HUDEP-2 (cell line): ENCODE data around the gene ARHGAP19.

Experiments used
- DNase-seq, 76 experiments: peaks; one replicate each; lab custom pipeline; 2025; ENCODE audit not compliant: unreplicated experiment in 76 of 76; lab: John Stamatoyannopoulos, UW

The ARHGAP19 gene

DNA sequence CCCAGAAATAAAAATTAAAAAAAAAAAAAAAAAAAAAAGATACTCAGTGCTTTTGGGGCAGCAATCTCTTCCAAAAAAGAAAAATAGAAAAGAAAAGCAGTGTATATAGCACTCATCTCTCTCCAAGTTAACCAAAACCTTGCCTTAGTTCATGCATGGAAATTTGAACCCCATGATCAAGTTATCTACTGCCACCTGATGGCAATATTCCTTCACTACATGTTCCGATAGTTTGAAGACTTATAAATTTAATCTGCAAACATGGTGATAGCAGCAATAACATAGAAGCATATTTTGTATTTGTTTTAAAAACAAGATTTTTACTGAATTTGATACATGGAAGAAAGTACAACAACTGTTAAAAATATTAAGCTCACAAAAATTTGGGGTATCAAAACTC lies 58.0 kb downstream of the ARHGAP19 start:
- DNase-seq: peak in 21 of 76 experiments; percentile 3 to 52 (median 17)

DNA sequence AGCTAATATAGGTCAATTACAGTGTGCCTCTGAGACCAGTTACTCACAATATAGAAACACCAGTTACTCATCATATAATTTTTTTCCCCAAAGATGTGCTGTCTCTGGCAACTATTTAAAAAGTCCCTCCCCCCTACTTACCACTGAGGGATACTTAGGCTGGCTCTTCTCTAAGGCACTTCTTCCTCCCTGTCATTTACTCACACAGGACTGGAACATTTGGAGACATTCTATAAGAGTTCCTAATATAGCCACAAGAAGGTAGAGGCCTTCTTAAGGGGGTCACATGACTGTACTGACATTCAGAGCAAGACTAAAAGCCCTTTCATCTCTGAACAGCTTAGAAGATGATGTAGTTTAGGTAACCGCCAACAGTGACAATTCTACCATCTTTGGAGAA lies 62.3 kb downstream of the ARHGAP19 start:
- no peak for DNase-seq

DNA sequence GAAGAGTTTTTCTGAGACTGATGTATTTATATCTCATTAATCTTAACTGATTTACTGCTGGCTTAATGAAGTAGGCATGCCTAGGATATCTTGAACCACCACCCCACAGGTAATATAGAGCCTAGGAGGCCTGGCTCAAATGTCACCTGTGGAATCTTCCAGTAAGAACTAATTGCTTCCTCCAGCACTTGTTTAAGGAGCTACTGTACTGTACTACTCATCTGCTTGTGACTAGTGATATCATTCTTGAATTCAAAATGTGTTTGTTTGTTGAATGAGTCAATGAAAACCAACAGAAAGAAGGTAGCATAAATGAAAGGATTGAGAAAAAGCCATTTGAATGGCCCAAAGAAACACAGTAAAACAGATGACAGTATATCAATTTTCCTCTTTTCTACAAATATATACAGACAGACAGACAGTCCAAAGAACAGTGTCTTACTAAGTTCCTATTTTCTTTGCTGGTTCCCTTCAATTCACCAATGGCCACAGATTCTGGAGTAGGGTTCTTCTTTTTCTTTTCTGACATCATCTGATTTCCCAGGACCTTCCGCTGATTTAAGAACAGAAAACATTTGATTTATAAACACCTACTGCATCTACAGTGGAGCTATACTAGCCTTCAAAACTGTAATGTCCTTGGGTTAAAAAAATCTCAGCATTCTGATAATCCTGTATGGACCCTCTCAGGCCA lies 63.0 kb downstream of the ARHGAP19 start:
- no peak for DNase-seq

DNA sequence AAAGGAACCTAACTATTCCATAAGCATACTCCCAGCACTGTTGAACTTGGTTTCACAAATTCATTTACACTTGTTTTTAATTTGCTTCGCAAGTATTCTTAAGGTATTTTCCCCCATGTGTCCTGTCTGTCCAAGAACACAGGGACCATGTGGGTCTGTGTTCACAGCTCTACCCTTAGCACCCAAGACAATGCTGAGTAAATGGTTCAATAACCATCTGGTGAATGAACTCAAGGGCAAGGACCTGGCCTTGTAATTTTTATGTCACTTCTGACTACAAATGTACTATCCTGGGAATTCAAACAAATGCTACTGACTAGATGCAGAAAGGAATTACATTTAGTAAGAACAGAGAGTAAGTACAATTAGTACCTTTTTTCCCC lies 63.7 kb downstream of the ARHGAP19 start:
- DNase-seq: no peak

DNA sequence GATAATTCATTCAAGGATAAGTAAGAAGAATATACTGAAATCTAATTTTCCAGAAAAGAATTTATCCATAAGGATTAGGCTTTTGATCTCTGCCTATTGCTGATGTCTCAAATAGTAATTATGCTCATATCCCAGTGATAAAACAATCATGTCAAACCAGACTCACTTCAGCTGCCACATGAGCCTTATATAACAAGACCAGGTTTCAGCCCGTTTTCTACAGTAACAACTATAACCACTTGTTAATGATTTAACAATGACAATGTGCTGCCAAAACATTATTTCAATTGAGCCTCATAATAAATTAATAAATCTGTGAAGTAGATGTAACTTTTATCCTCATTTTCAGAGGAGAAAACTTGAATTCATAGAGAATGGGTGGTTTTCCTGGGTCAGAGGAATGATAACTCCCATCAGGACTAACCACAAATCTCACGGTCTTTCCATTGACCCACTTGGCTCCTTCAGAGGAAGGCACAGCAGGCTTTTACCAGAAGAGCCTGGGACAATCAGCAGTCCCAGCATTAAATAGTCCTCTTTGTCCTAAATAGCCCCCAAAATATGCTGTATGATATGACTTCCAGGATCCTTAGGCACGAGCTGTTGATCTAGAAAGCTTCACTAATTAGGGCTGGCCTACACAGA lies 64.2 kb downstream of the ARHGAP19 start:
- DNase-seq: no peak

DNA sequence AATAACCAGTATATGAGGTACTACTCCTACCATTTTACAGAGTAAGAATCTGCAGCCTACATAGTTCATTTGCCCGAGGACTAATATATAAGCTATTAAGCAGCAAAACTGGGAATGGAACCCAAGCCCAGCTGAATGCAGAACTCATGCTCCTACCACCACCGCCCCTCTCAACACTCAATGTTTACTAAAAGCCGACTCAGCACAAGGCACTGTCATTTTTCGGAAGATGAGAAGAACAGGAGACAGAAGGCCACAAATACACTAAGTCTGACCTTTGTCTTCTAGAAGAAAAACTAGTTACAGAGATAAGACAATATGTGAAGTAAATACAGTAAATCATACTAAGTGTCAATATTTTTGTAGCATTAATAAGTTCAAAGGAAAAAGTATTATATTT lies 66.0 kb downstream of the ARHGAP19 start:
- no peak for DNase-seq

DNA sequence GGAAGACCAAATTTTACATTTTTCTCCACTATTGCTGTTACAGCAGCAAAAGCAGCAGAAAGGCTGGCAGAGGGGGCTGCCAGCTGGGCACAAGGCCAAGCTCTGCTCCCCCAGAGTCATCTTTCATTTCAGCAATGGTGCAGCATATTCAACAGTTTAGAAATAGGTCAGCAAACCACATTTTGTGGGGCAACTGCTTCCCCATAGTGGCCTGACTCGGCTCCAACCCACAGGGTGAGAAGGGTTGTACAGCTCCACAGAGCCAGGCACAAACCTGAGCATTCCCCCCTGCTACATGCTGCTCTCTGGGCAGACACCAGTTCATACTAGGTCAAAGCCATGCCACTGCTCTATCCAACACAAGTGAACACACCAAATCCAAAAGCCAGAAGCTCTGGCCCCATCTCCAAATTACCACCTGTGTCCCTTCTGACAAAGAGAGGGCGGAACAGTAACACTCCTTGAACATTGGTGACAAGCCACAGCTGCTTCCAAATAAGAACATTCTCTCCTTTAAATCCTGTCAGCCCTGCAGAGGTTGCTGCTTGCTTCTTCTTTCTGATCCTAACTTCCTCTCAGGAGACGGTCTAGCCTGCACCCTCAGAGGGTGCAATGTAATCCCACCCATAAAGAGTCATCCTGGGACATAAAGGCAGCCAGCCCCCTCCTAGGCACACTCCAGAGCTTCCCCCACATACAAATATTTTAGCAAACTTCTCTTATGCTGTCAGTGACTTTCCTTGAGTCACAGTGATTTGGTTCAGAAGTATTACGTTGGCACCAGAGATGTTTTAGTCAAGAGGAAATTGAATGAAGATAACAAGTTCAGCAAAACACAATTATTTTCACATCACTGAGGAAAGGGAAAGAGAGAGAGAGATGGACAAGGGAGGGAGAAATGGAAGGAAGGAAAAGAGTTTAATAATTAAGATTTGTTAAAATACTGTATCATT lies 67.7 kb downstream of the ARHGAP19 start:
- DNase-seq: no peak

DNA sequence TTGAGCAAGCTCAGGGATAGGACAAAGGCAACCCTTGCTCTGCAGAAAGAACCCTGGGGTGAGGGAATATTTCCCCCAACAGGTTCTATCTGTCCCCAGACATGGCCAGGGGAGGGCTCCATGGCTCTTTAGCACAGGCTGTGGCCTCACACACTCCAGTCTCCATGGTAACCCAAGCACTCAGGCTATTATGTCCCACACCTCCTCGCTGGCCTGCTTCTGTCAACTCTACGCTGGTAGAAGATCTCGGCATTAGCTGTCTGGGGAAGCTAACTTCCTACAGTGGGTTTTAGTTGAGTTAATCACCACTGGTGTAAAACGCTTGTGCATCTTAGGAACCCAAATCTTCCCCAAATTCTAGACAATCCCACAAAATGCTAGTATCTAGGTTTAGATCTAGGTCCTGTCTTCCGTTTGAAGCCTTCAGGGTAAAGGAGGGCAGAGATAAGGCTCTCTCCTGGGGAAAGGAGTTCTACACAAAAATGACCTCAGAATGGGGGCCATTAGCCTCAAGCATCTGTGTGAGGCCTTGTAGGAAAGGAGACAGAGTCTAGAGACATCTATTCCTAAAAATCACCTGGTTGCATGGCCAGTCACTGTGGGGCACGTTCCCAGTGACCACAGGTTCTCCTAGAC lies 70.0 kb downstream of the ARHGAP19 start:
- DNase-seq: peak in 4 of 76 experiments; percentile 1 to 20 (median 16)

DNA sequence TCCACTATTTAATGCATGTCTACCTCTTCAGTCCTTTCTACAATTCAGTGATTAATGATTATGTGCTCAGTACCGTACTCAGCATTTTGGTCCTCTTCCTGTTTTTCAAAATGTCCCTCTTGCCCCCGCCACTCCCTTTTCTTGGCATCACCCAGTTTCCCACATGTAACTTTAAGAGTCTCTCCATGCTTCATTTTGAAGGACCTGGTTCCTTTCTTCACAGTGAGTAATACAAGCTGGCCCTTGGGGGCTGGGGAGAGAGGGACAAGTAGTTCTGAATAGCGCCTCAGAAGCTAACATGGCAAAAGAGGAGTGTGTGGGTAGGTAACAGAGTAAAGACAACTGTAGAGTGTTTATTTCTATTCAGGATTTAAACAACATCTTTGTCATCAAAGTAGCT lies 72.1 kb downstream of the ARHGAP19 start:
- no peak for DNase-seq

DNA sequence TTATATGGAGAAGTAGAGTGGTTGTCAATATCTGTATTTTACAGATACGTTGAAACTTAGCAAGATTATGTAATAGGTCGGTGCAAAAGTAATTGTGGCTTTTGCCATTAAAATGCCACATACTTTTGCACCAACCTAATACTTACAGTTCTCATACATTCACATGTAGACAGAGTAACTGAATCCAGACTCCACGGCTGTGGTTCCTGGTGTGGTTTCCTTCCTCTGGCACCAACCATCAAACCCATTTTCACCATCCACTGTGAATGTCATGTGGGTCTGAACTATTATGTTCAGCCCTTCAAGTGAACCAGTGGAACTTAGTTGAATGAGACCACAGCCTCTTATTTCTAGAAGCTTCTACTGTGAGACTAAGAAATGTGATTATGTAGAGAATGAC lies 75.1 kb downstream of the ARHGAP19 start:
- DNase-seq: no peak

DNA sequence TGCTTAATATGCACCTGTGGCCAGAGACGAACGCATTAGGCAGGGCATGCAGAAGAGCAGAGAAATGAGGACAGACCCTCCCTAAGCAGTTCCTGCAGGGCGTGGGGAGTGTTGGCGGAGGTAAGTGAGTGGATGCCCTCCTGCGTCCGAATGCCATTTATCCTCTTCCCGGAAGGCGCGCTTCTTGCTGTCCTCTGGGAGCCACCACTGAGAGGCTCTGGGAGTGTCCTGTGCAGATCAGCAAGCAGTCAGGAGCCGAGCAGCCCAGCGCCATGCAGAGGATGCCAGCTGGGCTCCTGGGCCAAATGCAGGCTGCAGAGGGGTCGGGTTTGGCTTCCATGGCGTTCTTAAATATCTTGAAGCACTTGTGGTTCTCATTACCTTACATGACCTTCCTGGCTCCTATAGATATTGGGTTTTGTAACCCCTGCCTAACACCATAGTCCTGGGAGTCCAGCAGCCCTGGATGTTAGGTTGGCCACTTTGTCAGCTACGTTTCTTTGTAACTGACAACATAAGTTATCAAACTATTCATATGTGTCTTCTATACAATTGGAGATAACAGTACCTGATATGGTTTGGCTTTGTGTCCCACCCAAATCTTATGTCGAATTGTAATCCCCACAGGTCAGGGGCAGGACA lies 76.7 kb downstream of the ARHGAP19 start:
- DNase-seq: peak in 47 of 76 experiments; percentile 11 to 71 (median 34)

DNA sequence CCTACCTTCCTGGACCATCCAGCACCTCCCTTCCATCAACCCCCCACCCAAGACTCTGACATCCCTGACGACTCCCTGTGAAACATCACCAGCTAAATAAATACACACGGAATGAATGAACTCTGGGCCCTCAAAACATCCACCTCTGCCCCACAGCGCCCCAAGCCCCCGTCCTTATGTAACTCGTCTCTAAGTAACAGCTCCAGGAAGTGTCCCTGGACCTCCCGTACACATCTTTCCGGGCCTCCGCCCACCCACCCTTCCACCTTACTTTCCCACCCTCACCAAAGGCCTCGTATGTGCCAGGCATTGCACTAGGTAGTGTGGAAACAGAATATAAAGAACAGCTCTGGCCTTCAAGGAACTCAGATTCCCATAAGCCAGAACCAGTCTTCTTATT lies 79.0 kb downstream of the ARHGAP19 start:
- no peak for DNase-seq

DNA sequence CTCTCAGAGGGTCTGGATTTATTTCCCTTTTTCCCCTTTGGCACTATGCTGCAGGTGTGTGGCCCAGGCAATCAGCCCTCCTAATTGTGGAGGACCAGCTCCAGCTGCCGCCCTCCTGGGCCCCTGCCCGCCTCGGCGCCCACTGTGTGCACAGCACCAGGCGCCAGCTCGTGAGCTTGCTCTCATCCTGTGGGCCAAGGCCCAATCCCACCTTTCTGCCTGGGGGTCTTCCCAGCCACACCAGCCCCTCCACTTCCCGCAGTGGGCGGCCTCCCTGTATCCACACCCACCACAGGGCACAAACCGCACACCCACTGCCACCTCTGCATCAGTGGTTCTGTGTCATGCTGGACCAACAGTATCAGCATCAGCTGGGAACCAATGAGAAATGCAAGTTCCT lies 81.2 kb downstream of the ARHGAP19 start:
- DNase-seq: no peak

DNA sequence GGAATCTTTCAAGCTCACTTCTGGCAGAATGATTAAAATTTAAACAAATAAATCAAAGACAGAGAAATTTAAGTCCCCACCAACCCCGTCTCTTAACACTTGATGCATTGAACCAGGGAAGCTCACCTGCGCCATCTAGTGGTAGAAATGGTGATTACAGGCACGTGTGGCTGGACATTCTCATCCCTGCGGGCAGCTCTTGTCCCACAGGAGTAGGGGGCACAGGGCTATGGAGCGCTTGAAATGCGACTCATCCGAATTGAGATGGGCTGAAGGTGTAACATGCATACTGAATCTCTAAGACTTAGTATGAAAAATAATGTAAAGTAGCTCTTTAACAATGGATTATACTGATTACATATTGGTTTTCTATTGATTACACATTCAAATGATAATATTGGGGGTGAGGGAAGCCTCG lies 81.9 kb downstream of the ARHGAP19 start:
- DNase-seq: peak in 53 of 76 experiments; percentile 5 to 68 (median 42)

DNA sequence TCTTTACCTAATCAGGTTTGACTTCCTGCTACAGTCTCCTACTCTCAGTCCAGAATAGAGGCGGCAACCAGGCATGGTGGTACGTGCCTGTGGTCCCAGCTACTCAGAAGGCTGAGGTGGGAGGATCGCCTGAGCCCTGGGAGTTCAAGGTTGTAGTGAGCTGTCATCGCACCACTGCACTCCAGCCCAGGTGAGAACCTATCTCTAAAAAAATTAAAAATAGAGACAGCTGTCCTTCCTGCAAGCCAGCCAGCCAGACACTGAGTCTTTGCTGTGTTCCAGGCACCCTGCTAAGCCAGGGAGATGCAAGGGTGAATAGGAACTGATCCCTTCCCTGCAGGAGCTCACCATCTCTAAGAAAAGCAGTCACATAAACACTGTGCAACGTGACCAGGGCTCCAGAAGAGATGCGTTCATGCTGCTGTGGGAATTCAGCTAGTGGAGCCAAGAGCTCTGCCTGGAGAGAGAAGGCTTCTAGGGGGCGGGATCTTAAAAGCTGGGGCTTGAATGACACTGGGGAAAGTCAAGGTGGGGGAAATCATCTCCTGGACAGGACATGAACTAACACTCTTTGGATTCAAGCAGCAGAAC lies 84.6 kb downstream of the ARHGAP19 start:
- DNase-seq: no peak

DNA sequence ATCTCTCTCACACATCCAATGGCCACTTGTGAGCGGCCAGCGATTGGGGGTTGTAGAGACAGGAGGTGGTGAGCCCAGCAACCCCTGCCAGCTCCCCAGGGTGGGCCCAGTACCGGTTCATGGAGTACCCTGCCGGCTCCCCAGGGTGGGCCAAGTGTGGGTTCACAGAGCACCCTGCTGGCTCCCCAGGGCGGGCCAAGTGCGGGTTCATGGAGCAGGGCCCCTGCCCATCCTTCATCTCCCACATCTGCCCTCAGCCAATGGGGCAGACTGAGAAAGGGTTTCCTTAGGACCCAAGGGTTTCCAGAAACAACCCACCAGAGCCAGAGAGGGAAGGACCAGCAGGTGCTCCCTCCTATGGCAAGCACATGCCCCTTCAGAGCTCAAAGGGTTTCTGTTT lies 85.3 kb downstream of the ARHGAP19 start:
- no peak for DNase-seq

DNA sequence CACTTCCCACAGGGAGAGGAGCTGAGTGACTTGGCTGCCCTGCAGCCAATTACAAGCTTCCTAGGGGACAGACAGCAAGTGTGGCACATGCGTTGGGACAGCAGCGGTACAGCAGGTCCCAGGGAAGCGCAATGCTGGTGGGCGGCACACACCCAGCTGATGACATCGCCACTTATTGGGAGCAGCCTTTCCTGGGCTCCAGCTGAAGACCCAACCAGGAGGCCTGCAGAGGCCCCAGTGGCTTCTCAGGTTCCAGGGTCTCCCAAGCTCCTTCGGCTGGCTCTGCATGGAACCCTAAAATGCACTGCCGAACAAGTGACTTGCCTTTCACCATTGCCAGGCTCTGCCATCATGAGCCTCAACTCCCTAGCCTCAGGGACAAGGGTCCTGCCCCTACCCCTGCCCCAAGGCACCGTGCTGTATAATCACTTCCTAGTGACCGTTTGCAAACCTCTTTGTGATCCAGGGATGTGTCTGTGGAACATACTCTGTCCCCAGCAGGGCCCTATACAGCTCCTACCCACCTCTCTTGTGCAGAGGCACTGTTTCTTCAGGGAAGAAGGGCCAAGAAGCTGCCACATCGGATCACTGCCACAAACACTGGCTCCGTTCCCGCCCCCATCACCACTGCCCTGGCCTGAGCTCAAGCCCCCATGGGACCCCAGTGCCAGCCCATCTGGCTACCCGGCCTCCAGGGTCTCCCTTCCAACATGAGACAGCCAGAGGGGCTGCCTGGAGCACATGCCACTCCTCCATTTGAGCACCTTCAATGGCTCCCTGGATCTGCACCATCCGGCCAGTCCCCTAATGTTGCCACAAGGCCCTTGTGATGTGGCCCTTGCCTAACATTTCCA lies 87.4 kb downstream of the ARHGAP19 start:
- DNase-seq: no peak

DNA sequence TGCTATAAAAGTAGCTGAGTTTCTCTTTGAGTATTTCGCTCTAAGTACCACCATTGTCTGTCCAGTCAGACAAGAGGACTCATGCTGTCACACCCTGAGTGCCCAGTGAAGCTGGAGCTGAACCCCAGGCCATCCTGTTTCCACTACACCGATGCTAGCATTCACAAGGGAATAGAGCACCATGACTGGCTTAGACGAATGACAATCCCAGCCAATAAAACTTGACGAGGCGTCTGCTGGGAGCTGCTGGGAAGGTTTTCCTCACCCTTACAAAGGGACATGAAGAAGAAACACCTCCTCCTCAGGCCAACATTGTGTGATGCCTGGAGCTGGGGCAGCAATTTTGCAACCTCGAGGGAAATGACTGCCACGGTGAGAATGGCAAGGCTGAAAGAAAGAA lies 89.2 kb downstream of the ARHGAP19 start:
- DNase-seq: no peak

DNA sequence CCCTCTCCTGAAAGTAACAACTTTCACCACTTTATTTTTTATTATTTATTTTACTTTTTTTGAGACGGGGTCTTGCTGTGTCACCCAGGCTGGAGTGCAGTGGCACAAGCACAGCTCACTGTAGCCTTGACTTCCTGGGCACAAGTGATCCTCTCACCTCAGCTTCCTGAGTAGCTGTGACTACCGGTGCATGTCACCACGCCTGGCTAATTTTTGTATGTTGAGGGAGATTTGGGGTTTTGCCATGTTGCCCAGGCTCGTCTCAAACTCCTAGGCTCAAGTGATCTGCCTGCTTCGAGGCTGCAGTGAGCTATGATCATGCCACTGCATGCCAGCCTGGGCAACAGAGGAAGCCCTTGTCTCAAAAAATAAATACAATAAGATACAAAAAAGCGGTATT lies 91.8 kb downstream of the ARHGAP19 start:
- DNase-seq: no peak
